ELF-1 (cell line): ENCODE results near the gene TUBD1.
A peak's percentile ranks its signal among the peaks of the same experiment; 100 is the strongest.
"Not testable (repeated sequence)": the region's sequence is repeated elsewhere in the genome, so short reads cannot be mapped to it uniquely, and the experiment has no call there.

Source experiments
- DNase-seq: peaks from one replicate; pipeline ENCODE4 v3.0.0-alpha.2; 2016; ENCODE audit warnings: low read depth, low spot score

Gene TUBD1

DNA sequence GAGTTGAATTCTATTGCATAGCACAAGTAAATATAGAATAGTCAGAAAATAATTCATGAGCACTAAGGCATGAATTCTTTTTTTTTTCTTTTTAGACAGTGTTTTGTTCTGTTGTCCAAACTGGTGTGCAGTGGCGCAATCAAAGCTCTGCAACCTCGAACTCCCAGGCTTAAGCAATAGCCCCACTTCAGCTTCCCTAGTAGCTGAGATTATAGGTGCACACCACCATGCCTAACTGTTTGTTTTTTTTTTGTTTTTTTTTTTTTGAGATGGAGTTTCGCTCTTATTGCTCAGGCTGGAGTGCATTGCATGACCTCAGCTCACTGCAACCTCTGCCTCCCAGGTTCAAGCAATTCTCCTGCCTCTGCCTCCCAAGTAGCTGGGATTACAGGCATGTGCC lies 16.6 kb downstream of the TUBD1 start:
- no peak for DNase-seq

DNA sequence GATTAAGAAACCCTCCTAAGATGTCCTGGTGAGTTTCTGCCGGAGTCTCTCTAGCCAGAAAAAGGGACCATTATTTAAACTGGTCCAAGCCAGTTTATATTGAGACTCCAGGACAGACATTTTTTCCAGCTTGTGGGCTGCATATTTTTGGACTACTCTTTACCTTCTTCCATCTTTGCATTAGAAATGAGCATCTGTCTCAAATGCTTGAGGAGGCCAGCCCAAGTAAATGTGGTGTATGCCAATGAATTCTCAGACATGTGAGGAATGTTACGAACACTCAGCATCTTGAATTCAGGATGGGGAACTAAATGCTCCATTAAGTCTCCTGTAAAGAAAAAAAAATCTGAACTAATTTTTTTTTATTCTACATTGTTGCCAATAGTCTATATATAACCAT lies 18.4 kb downstream of the TUBD1 start:
- DNase-seq = no peak

- not testable (repeated sequence) for DNase-seq
Measured at GRCh38 chr17:59873414-59873813, 19.3 kb downstream of the TUBD1 start.

- DNase-seq = no peak
Measured at GRCh38 chr17:59872351-59872750, 20.4 kb downstream of the TUBD1 start.

DNA sequence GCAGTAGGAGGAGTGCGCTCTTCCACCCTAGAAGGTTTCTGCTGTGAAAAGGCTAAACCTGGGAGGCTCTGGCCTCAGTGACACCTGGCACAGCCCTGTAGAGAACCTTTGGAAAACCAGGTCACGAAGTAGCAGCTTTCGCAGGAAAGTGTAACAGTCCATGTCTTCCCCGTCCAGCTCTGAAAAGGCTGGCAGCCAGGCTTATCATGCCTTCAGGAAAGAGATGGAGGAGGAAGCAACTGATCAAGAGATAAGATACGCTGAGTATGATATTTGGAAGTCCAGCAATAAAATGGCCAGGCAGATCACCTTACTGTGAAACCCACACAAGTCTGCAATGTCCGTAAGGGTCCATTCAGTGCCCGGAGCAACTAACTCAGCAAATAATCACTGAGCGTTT lies 22.3 kb downstream of the TUBD1 start:
- DNase-seq = no peak

DNA sequence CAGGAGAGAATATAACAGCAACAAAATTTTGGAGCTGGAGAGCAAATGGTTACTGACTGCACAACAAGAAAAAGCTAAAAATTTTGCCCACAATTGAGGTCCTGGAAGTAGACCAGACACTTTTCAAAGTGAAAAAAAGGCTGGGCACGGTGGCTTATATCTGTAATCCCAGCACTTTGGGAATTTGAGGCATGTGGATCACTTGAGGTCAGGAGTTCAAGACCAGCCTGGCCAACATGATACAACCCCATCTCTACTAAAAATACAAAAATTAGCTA lies 22.9 kb downstream of the TUBD1 start:
- no peak for DNase-seq

- no peak for DNase-seq
Measured at GRCh38 chr17:59863616-59864015, 29.1 kb downstream of the TUBD1 start.

- no peak for DNase-seq
Measured at GRCh38 chr17:59859444-59860025, 33.2 kb downstream of the TUBD1 start.

DNA sequence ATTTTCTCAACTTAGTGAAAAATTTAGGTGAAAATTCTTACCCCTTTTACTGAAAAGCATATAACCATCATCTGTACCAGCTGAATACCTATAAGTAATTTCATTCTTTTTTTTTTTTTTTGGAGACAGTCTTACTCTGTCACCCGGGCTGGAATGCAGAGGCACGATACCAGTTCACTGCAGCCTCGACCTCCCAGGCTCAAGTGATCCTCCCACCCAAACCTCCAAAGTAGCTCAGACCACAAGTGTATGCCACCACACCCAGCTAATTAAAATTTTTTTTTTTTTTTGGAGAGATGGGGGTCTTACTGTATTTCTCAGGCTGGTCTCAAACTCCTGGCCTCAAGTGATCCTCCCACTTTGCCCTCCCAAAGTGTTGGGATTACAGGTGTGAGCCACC lies 33.8 kb downstream of the TUBD1 start:
- no peak for DNase-seq

DNA sequence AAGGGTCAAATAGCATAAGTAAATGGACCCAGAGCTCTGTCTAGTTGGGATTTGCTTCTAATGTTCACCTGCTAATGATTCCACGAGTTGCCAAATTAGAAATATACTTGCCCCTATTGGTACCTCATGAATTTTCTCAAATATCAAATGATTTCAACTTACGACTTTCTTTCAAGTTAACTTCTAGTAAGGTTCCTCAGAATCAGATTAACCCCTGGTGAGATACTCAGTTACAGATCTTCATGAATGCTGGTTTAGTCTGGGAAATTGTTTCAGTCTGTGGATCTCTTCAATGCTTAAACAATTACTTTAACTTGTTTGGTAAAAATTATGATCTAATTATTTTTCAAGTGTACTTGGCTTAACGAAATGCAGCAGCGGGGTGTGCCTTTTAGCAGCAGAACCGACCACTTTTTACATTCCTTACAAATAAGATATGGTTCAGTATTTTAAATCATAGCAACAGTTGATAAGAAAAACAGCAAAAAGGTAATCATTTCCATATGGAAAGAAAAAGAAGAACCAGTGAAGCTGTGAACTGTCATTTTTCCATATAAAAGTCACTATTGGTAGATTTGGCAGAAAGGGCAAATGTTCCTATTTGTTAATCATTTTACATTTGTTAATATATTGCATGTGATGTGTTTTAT lies 34.5 kb downstream of the TUBD1 start:
- no peak for DNase-seq

GRCh38 chr17:59856859-59857794 lies 35.6 kb downstream of the TUBD1 start:
- no peak for DNase-seq

DNA sequence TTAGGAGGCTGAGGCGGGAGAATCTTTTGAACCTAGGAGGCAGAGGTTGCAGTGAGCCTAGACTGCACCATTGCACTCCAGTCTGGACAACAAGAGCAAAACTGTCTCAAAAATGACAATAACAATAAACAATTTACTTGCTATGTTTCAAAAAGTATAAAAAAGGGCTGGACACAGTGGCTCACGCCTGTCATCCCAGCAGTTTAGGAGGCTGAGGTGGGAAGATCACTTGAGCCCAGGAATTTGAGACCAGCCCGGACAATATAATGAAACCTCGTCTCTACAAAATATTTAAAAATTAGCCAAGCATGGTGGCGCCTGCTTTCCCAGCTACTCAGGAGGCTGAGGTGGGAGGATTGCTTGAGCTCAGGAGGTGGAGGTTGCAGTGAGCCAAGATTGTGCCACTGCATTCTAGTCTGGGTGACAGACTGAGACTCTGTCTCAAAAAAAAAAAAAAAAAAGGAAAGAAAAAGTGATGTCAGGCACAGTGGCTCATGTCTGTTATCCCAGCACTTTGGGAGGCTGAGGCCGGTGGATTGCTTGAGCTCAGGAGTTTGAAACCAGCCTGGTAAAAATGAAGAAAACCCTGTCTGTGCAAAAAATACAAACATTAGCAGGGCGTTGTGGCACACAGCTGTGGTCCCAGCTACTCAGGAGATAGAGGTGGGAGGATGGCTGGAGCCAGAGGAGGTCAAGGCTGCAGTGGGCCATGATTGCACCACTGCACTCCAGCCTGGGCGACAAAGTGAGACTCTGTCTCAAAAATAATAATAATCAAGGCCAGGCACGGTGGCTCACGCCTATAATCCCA lies 38.6 kb downstream of the TUBD1 start:
- not testable (repeated sequence) for DNase-seq

- peak; percentile 64 for DNase-seq
Measured at GRCh38 chr17:59853168-59853918, 39.4 kb downstream of the TUBD1 start.

DNA sequence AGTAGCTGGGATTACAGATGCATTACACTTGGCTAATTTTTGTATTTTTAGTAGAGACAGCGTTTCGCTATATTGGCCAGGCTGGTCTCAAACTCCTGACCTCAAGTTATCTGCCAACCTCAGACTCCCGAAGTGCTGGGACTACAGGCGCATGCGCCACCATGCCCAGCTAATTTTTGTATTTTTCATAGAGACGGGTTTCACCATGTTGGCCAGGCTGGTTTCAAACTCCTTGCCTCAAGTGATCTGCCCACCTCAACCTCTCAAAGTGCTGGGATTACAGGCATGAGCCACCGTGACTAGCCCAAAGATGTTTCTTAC lies 39.9 kb downstream of the TUBD1 start:
- DNase-seq = not testable (repeated sequence)

GRCh38 chr17:59851439-59852375 lies 41.0 kb downstream of the TUBD1 start:
- no peak for DNase-seq

DNA sequence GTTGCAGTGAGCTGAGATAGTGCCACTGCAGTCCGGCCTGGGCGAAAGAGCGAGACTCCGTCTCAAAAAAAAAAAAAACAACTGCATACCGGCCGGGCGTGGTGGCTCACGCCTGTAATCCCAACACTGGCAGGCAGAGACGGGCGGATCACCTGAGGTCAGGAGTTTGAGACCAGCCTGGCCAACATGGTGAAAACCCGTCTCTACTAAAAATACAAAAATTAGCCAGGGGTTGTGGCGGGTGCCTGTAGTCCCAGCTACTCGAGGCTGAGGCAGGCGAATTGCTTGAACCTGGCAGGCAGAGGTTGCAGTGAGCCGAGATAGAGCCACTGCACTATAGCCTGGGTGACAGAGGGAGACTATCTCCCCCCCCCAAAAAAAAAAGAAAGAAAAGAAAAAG lies 42.4 kb downstream of the TUBD1 start:
- DNase-seq = not testable (repeated sequence)

GRCh38 chr17:59848778-59849177 lies 44.0 kb downstream of the TUBD1 start:
- no peak for DNase-seq

DNA sequence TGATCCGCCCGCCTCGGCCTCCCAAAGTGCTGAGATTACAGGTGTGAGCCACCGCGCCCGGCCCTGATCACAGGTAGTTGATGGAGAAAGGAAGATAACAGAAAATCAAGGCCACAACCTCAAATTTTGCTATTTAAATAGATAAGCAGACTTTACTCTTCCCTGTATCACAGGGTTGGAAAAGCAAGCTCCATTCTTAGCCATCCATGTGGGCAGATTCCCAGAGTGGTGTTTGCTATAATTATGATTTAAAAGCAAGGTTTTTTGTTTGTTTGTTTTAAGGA lies 44.4 kb downstream of the TUBD1 start:
- DNase-seq = no peak

DNA sequence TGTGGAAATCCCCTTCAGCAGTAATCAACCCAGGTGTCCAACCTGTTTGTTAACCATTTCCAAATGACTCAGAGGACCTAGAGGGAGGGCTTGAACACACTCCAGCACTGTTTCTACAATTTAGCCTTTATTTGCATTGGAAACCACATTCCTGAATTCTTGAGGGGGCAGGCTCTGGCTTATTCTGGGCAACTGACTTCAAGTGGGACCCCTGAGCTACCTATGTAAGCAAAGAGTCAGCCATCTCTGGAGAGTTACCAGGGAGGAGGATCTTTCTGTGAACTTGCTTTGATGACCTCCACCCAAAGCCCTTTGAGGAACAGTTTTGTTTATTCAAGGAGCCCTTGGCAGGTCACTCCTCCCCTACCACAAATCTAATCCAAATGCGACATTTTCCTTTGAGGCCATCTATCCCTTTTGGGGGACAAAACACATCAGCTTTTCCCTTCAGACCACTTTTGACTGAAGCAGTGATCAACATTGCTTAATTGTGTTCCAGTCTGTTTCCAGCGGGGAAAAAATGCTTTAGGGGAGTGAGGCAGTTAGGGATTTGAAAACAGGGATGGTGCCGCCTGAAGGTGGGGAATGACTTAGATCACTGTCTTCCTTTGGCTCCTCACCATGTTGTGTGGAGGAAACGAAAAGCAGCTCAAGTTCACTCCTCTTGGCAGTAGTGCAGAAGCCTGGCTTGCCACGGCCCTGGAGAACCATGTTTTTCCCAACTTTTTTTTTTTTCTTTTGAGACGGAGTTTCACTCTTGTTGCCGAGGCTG lies 46.2 kb downstream of the TUBD1 start:
- DNase-seq = peak; percentile 79
